Measurements from ENCODE around the gene GAA.

GAA gene

DNA sequence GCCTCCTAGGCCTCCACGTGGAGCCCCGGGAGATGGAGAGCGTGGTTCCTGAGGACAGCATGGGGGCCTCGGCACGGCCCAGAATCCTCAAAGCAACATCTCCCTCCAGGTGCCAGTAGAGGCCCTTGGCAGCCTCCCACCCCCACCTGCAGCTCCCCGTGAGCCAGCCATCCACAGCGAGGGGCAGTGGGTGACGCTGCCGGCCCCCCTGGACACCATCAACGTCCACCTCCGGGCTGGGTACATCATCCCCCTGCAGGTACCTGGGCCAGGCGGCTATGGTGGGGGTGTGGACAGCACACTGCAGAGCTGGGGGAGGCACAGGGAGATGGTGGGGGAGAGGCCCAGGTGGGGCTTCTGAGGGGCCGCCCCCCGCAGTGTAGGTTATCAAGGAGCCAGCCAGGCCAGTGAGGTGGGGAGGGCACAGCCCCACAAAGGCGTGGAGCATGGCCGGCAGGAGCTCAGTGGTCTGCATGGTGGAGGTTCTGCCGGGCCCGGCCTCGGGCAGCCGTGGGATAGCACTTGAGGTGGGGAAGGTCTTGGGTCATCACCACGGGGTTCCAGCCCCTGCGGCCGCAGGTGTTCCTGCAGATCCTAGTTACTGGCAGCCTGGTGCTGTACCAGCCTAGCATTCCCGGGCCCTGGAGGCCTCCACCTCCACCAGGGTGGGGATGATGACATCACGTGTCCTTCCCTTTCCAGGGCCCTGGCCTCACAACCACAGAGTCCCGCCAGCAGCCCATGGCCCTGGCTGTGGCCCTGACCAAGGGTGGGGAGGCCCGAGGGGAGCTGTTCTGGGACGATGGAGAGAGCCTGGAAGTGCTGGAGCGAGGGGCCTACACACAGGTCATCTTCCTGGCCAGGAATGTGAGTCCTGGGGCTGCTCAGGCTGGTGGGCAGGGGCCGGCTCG lies 16.4 kb downstream of the GAA start:
- DNase-seq, result no peak

DNA sequence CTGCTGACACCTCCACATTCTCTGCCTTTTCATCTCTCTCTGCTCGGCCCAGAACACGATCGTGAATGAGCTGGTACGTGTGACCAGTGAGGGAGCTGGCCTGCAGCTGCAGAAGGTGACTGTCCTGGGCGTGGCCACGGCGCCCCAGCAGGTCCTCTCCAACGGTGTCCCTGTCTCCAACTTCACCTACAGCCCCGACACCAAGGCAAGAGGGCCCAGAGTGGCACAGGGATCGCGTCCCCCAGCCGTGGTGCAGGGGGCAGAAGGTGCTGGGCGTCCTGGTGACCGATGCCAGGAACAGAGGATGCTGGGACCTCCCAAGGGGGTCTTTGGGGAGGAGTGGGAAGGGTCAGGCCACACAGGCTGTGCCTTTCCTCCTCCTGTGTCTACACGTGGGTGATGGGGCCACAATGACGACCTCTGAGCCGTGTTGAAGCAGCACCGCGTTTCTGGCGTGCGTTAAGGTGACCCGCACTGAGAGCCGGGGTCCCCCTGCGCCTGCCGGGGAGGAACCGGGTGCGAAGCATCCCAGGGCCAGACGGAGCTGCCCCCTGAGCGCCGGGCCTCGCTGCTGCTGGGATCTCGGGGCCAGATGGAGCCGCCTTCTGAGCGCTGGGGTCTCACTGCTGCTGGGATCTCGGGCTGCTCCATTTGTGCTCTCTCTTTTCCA lies 17.4 kb downstream of the GAA start:
- DNase-seq, result no peak

DNA sequence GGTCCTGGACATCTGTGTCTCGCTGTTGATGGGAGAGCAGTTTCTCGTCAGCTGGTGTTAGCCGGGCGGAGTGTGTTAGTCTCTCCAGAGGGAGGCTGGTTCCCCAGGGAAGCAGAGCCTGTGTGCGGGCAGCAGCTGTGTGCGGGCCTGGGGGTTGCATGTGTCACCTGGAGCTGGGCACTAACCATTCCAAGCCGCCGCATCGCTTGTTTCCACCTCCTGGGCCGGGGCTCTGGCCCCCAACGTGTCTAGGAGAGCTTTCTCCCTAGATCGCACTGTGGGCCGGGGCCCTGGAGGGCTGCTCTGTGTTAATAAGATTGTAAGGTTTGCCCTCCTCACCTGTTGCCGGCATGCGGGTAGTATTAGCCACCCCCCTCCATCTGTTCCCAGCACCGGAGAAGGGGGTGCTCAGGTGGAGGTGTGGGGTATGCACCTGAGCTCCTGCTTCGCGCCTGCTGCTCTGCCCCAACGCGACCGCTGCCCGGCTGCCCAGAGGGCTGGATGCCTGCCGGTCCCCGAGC lies 17.9 kb downstream of the GAA start:
- DNase-seq, result no peak

DNA sequence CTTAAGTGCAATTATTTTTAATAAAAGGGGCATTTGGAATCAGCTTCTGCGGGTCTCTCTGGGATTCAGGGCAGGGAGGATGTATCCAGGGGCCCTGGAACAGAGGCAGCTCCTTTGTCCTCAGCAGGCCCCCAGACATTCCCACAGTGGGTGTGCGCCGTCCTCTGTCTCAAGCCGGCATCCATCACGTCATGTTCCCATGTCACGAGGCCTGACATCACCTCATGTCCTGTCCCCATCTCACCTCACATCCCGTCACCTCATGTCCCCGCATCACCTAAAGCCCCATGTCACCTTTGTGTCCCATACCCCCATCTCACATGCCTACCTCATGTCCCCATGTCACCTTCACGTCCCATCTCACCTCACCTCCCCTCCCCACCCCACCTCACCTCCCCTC lies 18.5 kb downstream of the GAA start:
- no peak for DNase-seq

DNA sequence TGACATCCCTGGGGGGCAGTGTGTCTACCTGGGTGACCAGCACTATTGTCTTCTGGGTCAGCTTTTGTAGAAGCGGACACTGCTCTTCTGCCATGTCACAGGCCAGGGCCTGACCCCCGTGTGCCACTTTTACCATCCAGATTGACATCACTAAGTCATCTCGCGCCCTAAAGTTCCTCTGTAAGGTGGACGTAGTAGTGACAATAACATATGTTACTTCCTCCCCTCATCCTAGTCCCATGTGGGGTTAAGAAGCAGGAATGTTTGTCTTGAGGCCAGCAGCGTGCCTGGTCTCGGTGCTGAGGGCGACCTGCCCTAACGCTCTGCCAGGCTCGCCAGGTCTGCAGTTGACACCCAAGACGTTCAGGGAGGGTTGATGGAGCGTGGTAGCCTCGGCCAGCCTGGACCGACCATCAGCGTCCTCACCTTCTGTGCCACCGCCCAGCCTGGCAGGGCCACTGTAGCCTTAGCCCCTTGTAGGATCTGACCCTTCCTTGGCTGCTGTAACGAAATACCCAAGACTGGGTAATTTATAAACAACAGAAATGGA lies 20.7 kb downstream of the GAA start:
- DNase-seq, result no peak

DNA sequence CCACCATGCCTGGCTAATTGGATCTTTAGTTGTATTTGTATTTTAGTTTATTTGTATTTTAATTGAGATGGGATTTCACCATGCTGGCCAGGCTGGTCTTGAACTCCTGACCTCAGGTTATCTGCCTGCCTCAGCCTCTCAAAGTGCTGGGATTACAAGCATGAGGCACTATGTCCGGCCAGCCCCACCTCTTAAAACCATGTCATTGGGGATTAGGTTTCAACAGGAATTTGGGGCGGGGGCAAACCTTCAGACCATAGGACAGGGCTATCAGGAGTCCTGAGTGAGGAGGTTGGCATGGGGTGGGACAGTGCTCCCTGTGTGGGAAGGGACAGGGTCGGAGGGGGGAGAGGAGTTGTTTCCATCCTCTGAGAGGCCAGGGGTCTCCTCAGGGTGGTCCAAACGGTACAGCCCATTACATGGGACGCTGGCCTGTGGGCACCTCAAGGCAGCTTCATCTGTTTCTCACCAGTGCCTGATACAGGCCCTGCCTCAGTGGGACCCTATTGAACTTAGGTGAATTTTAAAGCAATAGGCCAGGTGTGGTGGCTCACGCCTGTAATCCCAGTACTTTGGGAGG lies 21.6 kb downstream of the GAA start:
- DNase-seq, result no peak

DNA sequence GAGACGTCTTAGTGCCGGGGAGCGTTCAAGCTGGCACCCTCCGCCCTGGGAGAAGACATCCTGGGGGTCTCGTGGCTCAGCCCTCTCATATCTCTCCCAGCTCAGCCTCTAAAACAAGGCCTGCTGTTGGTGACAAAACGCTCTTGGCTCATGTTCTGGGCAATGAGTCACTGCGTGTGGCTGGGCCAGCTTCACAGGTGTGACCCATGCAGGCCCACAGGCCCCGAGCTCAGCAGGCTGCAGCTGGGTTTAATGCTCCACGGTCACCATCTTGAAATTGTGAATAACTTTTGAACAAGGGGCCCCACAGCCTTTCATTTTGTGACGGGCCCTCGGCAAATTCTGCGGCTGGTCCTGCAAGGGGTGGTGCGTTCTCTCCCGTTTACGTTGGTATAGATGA lies 22.4 kb downstream of the GAA start:
- no peak for DNase-seq

DNA sequence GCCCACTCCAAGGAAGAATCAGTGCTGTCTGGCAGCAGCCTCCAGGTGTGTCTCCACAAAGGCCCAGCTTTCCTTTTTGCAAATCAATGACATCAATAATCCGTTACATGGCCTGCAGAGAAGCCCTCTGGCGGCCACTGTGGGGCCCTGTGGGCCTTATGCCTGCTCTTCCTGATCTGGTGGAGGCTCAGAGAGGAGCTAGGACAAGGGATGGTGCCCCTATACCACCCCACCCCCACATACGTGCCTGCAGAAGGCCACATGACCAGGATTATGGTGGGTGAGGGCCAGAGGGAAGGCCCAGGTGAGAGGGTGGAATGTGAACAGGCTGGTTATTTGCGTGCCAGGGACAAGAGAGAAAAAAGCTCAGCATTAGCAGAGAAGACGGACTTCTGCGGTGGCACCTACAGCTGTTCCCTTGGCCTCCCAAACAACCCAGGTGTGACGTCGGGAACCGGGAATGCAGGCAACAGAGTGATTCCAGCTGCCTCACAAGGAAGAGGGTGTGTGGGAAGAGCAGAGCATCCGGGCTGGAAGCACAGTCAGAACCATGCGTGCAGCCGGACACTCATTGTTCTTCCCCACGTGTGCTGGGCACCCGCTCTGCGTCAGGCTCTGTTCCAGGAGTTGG lies 23.1 kb downstream of the GAA start:
- no peak for DNase-seq

DNA sequence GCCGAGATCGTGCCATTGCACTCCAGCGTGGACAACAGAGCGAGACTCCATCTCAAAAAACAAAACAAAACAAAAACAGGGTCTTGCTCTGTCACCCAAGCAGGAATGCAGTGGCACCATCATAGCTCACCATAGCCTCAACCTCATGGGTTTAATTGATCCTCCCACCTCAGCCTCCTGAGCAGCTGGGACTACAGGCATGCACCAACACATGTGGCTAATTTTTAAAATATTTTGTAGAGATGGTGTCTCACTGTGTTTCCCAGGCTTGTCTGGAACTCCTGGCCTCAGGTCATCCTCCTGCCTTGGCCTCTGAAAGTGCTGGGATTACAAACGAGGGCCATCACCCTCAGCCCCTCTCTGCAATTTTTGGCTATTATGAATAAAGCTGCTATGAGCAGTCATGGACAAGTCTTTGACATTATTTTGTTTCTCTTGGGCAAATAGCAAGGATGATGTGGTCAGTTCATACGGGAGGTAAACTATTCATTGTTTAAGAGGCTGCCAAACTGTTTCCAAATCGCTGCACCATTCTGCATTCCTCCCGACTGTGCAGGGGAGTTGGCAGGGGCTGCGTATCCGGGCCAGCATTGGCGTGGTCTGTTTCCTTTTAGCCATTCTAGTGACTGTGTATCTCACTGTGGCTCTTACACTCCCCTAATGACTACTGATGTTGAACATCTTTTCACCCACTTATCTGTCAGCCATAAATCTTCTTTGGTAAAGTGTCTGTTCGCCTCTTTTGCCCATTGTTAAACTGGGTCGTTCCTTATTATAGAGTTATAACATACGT lies 24.5 kb downstream of the GAA start:
- DNase-seq, result no peak

DNA sequence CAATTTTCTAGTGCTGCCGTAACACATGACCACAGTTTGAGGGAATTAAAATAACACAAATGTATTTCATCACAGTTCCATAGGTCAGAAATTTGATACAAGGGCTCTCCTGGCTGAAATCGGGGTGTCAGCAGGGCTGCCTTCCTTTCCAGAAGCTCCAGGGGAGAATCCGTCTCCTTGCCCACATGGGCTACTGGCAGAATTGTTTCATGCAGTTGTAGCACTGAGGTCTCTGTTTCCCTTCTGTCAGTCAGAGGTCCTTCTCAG lies 25.0 kb downstream of the GAA start:
- DNase-seq, result no peak

DNA sequence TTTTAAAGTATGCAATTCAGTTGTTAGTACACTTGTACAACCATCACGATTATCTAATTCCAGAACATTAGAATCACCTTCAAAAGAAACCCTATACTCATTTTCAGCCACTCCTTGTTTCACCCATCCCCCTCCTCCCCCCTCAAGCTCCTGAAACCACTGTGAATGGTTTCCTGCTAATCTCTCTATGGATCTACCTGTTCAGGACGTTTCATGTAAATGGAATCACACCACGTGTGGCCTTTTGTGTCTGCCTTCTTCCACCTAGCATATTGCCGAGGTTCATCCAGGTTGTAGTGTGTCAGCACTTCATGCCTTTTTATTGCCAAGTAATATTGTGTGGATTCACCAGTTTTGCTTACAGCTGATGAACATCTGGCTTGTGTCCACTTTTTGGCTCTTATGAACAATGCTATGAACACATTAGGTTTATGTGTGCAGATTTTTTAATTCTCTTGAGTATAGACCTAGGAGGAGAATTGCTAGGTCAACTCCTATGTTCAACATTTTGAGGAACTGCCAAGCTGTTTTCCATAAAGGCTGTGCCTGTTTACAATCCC lies 27.7 kb downstream of the GAA start:
- no peak for DNase-seq

DNA sequence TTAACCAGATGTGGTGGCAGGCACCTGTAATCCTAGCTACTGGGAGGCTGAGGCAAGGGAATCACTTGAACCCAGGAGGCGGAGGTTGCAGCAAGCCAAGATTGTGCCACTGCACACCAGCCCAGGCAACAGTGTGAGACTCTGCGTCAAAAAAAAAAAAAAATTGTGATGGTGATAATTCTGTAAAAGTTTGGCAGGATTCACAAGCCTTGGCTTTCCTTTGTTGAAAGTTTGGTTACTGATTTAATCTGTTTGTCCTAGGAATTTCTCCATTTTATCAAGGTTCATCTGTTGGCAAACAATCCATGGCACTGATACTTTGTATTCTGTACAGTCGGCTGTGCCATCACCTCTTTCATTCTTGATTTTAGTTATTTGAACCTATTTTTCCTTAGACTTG lies 29.6 kb downstream of the GAA start:
- DNase-seq, result no peak

DNA sequence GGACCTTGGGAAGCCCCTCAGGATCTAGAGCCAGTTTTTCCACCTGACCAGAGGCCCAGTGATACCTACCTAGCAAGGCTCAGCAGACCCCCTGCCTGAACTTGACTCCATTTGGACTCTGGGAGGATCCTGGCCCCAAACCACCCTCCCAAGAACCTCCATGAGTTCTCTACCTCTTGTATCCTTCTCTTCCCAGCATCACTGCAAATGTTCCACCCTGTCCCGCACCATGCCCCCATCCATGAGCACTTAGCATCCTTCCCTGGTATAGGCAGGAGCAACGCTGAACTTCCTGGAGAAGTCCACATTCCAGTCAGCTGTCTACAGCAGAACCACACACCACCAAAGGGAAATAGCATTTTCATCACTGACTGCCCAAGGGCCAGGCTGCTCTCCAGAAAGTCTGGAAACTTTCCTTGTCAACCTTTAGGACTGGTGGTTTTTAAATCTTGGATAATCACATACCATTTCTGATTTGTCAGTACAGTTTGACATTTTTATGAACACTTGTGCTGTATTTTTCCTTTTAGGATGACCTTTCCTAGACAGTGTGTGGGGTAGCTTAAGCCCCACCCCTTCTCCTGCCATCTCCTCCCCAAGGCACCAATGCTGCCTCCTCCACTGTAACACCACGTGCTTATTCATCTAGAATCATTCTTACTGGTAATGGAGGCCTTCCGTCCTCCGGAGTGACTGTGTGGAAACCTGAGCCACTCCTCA lies 31.7 kb downstream of the GAA start:
- no peak for DNase-seq

DNA sequence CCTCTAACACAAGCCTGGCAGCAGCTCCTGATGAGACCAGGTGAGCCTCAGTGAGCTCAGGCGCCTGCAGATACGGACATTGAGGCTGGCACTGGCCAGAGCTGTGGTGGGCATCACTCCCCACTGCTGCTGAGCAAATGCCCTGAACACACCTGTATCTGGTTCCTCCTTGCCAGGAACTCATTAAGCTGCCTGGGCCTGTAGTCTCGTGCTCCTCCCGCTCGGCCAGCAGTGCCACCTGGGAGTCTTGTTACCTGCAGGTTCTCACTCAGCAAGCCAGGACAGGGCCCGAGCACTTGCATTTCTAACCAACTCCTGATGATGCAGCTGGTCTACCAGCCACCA lies 32.2 kb downstream of the GAA start:
- no peak for DNase-seq

DNA sequence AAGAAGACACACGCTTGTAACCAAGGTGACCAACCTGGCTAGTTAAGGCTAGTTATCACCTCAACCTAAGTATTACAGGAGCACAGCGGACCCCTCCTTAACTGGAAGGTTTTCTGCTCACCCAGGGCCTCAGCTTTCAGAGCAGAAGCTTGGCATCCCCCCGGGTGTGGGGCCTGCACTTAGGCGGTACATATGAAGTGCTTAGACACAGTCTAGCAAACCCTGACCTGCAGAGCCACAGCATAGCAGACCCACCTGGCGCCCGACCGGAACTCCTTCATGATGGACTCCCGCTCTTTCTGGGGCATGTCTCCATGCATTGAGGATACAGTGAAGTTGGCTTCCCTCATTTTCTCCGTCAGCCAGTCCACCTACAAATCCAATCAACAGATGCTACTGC lies 35.8 kb downstream of the GAA start:
- DNase-seq, result no peak

DNA sequence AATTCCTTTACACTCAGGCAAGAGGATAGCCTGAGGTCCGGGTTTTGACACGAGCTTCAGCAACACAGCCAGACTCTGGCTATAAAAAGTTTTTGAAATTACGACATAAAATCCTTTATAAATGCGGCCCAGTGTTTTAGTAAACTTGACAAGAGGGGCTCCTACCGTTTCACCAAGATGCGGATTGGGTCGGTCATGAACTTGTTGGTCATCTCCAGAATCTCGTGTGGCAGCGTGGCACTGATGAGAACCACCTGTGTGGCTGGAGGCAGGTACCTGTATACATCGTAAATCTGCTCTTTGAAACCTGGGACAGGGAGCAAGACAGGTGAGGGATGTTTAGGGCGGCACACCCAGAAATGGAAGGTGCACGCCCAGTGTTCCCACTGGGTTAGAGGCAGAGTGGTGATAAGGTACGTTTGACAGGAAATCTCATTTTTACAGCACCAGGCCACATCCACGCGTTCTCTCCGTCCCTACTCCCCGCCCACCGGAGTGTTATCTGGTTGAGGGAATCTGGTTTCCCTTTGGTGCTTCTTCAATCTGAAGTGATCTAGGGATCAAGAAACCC lies 37.6 kb downstream of the GAA start:
- no peak for DNase-seq

DNA sequence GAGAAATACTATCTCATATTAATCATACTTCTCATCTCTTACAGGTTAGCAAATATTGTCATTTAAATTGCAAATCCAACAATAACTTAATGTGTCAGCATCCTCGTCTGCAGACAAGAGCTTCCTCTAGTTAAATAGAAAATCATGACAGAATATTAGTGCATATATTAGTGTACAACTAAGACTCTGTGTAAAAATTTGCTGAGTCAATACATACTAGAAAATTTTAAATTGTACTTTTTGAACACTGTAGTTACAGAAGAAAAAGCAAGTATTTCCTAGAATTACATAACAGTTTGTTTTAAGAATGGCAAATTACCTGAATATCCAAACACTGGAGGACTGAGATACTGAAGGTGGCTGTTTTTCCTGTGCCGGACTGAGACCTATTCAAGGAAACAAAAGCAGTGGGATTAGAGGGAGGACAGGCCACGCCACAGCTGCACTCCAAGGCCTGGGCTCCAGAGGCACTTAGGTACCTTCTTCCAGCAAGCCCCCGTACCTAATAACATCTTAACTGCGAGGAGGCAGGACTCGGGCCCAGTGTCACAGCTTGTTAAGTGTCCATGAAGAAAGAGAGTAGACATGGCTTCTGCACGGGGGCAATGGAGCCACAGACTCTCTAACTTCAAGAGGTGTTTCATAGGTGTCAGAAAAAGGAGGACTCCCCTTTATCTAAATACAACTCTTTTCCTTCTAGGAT lies 40.2 kb downstream of the GAA start:
- no peak for DNase-seq

DNA sequence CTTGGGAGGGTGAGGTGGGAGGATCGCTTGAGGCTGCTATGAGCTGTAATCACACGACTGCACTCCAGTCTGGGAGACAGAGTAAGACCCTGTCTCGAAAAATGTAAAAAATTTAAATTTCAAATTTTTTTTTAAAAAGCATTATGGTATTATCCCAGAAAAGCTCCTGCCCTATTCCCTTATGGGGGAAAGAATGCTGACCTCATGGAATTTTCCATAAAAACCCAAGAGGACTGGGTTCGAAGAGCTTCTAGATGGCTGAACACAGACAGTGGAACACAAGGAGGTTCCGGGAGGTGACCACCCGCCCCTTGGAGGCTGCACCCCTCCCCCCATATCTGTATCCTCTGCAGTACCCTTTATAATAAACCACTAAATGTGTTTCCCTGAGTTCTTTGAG lies 41.5 kb downstream of the GAA start:
- DNase-seq, result no peak

DNA sequence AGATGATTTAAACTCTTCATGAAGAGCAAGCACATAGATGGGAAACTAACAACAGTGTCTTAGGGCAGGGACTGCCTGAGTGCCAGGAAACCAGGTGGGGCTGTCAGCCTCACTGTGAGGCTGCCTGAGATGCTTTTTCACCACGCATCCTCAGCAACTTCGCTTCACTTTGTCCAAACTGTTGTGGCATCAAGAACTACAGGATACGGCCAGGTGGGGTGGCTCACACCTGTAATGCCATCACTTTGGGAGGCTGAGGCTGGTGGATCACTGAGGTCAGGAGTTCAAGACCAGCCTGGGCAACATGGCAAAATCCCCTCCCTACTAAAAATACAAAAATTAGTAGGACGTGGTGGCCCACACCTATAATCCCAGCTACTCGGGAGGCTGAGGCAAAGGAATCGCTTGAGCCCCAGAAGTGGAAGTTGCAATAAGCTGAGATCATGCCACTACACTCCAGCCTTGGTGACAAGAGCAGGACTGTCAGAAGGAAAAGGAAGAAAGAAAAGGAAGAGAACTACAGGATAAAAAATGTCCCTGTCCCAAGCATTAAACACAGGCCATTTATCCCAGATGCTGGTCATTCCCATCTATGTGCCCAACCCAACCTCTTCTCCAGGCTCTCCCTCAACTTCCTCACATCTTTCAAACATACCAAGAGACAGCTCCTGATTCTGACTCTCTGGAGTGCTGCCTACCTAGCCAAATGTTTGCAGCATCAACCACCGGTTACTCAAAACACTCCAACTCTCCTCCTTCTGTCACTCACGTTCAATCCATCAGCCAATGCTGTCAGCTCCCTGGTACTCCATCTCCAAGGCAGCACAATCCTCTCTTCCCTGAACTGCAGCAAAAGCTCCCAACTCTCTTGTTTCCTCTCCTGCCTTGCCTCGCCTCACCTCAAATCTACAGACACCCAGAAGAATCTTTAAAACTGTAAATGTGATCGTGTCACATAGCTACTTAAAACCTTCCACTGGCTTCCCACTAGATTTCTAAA lies 44.0 kb downstream of the GAA start:
- DNase-seq, result no peak

Data from C1 segment of cervical spinal cord (tissue), 14 donors.